IMR-90 (cell line): ENCODE measurements around the gene RCAN2.

Experiments
- CTCF ChIP-seq: conservative IDR thresholded peaks from 2 replicates; pipeline ENCODE4 v1.5.1; 2012; ENCODE audit warnings: mild to moderate bottlenecking, low read depth, low read length, improper control_type of control experiment
- MAFK ChIP-seq: IDR thresholded peaks from 2 replicates; pipeline ENCODE4 v1.6.1; 2012; ENCODE audit warnings: low read depth, low read length, improper control_type of control experiment
- SMC3 ChIP-seq: fragments of 150-350 bp; IDR thresholded peaks from 2 replicates; pipeline ENCODE4 v1.6.1; 2016; ENCODE audit warnings: low read depth, mild to moderate bottlenecking, antibody characterized with exemption, low read length, moderate library complexity

- no peak for TF ChIP-seq SMC3
- TF ChIP-seq CTCF: no peak
- TF ChIP-seq MAFK: no peak
Observed at GRCh38 chr6:46236752-46237151, 254.5 kb downstream of the RCAN2 start.
